ENCODE measurements around the gene SKAP2. TPM values are rescaled to one million over a fixed set of nuclear protein-coding genes. Genes with fewer than 3 reads are reported as not detected.

The SKAP2 gene
- total RNA-seq, 1 experiment from 2014 or later = 30.7 TPM

- no peak for TF ChIP-seq POLR2A (IDR thresholded peaks at IDR 0.05; ENCODE audit: borderline replicate concordance, extremely low read depth, insufficient read depth, insufficient read length)
- TF ChIP-seq ZBTB33 (IDR thresholded peaks at IDR 0.05; ENCODE audit: extremely low read depth, insufficient replicate concordance, low read length) = no peak
- TF ChIP-seq FOSL1 (IDR thresholded peaks at IDR 0.05; ENCODE audit: low read depth) = no peak
- no peak for TF ChIP-seq SIN3A (IDR thresholded peaks at IDR 0.05; ENCODE audit: low read depth)
- TF ChIP-seq EZH2phosphoT487 (IDR thresholded peaks at IDR 0.05; ENCODE audit: borderline replicate concordance) = no peak
- POLR2A ChIA-PET = interaction anchor here (1.1 kb wide), 1 partner anchor 301 kb away, joined by 3 read pairs; no protein-coding TSS in a partner anchor
- Histone ChIP-seq H3K4me2 (ENCODE audit: low read length) (no peak overlapping the region), H3K36me3 (ENCODE audit: control insufficient read depth in 1 of 2, insufficient read depth in 2 of 2, low read length in 2 of 2) (no peaks in the 10 kb centered on the region), H3K79me2 (ENCODE audit: insufficient read depth, low read length) (no peaks in the 10 kb centered on the region), H3K27ac (ENCODE audit: low read depth, low read length) (no peak overlapping the region), H3K4me3 (replicated peaks in 1 of 2; ENCODE audit: low read depth in 1 of 2, low read length in 2 of 2) (no peak overlapping the region), H3K27me3 (ENCODE audit: insufficient read depth, low read length) (no peaks in the 10 kb centered on the region), H3K9me3 (ENCODE audit: control insufficient read depth in 1 of 2, insufficient read depth in 1 of 2, low read depth in 1 of 2, low read length in 2 of 2) (no peaks in the 10 kb centered on the region), H3K4me1 (ENCODE audit: control insufficient read depth in 1 of 2, insufficient read depth in 2 of 2, low read length in 2 of 2) (peaks cover 0 to 8% of the 10 kb centered on the region in 2 experiments; a peak in 1 of 4 replicates), H2AFZ (ENCODE audit: low read depth, low read length, poor library complexity, severe bottlenecking) (no peak overlapping the region), H4K20me1 (ENCODE audit: insufficient read depth) (no peaks in the 10 kb centered on the region), H3K9me2 (ENCODE audit: insufficient read depth) (no peaks in the 10 kb centered on the region), H3K9ac (ENCODE audit: low read length) (no peak overlapping the region)
- CTCF ChIA-PET = interaction anchor here (1.0 to 8.0 kb wide), 5 partner anchors 10 to 778 kb away, joined by 3 to 232 read pairs (median 6); no protein-coding TSS in a partner anchor
- intact Hi-C loops (cut with micrococcal nuclease) = loop anchor here (10.0 kb wide), 1 partner anchor 1255 kb away; no protein-coding TSS in a partner anchor
- DNase-seq (ENCODE audit: low read depth, low spot score) = no peak
- ATAC-seq = no peak
- no TSS peak for BruUV-seq (replicated peaks)
- RAD21 ChIA-PET (ENCODE audit: low non-redundant PET in 1 of 2, low total read pairs in 2 of 2, uncharacterized antibody in 2 of 2, unreplicated experiment in 2 of 2) = no interaction called here
Measured at GRCh38 chr7:26670290-26670689, 194.1 kb downstream of the SKAP2 start.

DNA sequence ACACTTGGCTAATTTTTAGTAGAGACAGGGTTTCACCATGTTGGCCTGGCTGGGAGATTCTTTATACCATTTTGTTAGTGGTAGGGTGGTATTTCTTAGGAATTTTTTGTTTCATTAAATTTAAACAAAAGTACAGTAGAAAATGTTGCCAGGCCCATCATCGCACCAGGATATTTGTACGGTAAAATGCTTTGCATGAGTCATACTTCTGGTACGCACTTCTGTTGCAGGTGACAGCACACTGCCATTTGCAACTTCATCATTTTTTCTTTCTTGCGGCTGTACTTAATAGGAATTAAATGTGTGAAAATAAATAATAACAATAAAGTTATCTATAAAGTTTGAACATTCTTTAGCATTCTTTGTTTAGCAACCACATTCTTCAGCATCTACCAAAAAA lies 195.6 kb downstream of the SKAP2 start:
- BruUV-seq (replicated peaks) = no TSS peak
- Histone ChIP-seq H3K4me1 (ENCODE audit: control insufficient read depth in 1 of 2, insufficient read depth in 2 of 2, low read length in 2 of 2) (0 out of 4 replicates have a peak, but pooled peaks cover 0 to 2% of the 10 kb centered on the region in 2 experiments), H3K27ac (ENCODE audit: low read depth, low read length) (no peak overlapping the region), H3K27me3 (ENCODE audit: insufficient read depth, low read length) (no peaks in the 10 kb centered on the region), H4K20me1 (ENCODE audit: insufficient read depth) (no peaks in the 10 kb centered on the region), H3K9me2 (ENCODE audit: insufficient read depth) (no peaks in the 10 kb centered on the region), H3K36me3 (ENCODE audit: control insufficient read depth in 1 of 2, insufficient read depth in 2 of 2, low read length in 2 of 2) (no peaks in the 10 kb centered on the region), H3K4me3 (replicated peaks in 1 of 2; ENCODE audit: low read depth in 1 of 2, low read length in 2 of 2) (no peak overlapping the region), H3K9me3 (ENCODE audit: control insufficient read depth in 1 of 2, insufficient read depth in 1 of 2, low read depth in 1 of 2, low read length in 2 of 2) (no peaks in the 10 kb centered on the region), H3K79me2 (ENCODE audit: insufficient read depth, low read length) (no peaks in the 10 kb centered on the region), H3K9ac (ENCODE audit: low read length) (no peak overlapping the region), H3K4me2 (ENCODE audit: low read length) (no peak overlapping the region), H2AFZ (ENCODE audit: low read depth, low read length, poor library complexity, severe bottlenecking) (no peak overlapping the region)
- no peak for TF ChIP-seq POLR2AphosphoS5 (IDR thresholded peaks at IDR 0.05; ENCODE audit: low read depth, low read length)
- POLR2A ChIA-PET = no interaction called here
- DNase-seq (ENCODE audit: low read depth, low spot score) (no peak), ATAC-seq (no peak)
- RAD21 ChIA-PET (ENCODE audit: low non-redundant PET in 1 of 2, low total read pairs in 2 of 2, uncharacterized antibody in 2 of 2, unreplicated experiment in 2 of 2) = interaction anchor here in 1 of 2 experiments (0.7 to 1.8 kb wide), 2 partner anchors 297 to 300 kb away, joined by 4 to 17 read pairs; no protein-coding TSS in a partner anchor
- intact Hi-C loops (cut with micrococcal nuclease) = loop anchor here (5.0 to 10.0 kb wide), 4 partner anchors 167 to 577 kb away; partner anchors contain the start of genes CBX3 and HNRNPA2B1
- CTCF ChIA-PET = interaction anchor here (1.5 to 8.0 kb wide), 3 partner anchors 8 to 299 kb away, joined by 4 to 232 read pairs (median 19); no protein-coding TSS in a partner anchor
